LNCaP clone FGC (cell line): ENCODE data around the gene PRMT1.
"Not testable (repeated sequence)": the region's sequence is repeated elsewhere in the genome, so short reads cannot be mapped to it uniquely, and the experiment has no call there.

Experiments used
- DNase-seq: peaks from one replicate; pipeline ENCODE4 v3.0.0-alpha.2; 2011; ENCODE audit warnings: low read depth
- H3K4me3 ChIP-seq: 2 replicates; pipeline ENCODE4 v1.5.1; 2011; ENCODE audit warnings: mild to moderate bottlenecking, low read depth, low read length, control low read depth
- CTCF ChIP-seq: IDR thresholded peaks from 2 replicates; pipeline ENCODE4 v1.5.1; 2012; ENCODE audit warnings: mild to moderate bottlenecking; ENCODE audit not compliant: control insufficient read depth, insufficient read depth; ENCODE audit errors: extremely low read depth

Gene PRMT1

GRCh38 chr19:49712397-49712859 is 35.4 kb downstream of the PRMT1 start:
- no peak for TF ChIP-seq CTCF
- no peak overlapping the region for H3K4me3 ChIP-seq
- no peak for DNase-seq

GRCh38 chr19:49713236-49713845 is 36.3 kb downstream of the PRMT1 start:
- no peak for TF ChIP-seq CTCF
- peak; percentile 54 for DNase-seq
- H3K4me3 ChIP-seq: no peak overlapping the region

GRCh38 chr19:49716154-49716553 is 39.1 kb downstream of the PRMT1 start:
- no peak for DNase-seq
- no peak for TF ChIP-seq CTCF

GRCh38 chr19:49718511-49718910 is 41.4 kb downstream of the PRMT1 start:
- no peak overlapping the region for H3K4me3 ChIP-seq
- DNase-seq: no peak
- no peak for TF ChIP-seq CTCF

More at GRCh38 chr19:49716154-49716553, 39.1 kb downstream of the PRMT1 start:
- H3K4me3 ChIP-seq: no peak overlapping the region

GRCh38 chr19:49718991-49719390 is 41.9 kb downstream of the PRMT1 start:
- DNase-seq: no peak
- no peak for TF ChIP-seq CTCF

GRCh38 chr19:49719420-49719819 is 42.3 kb downstream of the PRMT1 start:
- DNase-seq, H3K4me3 ChIP-seq: not testable (repeated sequence)

More at GRCh38 chr19:49718991-49719390, 41.9 kb downstream of the PRMT1 start:
- H3K4me3 ChIP-seq: no peak overlapping the region

GRCh38 chr19:49727217-49728030 is 50.4 kb downstream of the PRMT1 start:
- H3K4me3 ChIP-seq: no peak overlapping the region
- TF ChIP-seq CTCF: no peak
- DNase-seq: no peak
